ENCODE results near the gene CHST3. TPM values are rescaled to one million over a fixed set of nuclear protein-coding genes. Genes with fewer than 3 reads are reported as not detected.
"Not testable (repeated sequence)": the region's sequence is repeated elsewhere in the genome, so short reads cannot be mapped to it uniquely, and the experiment has no call there.

Gene CHST3
- total RNA-seq, 1 donor from 2014 or later, result not detected

- ChIA-PET POLR2A (no interaction called here), CTCF (no interaction called here)
- H3K9me3 Mint-ChIP-seq, result no peaks in the 10 kb centered on the region
- H3K36me3 Mint-ChIP-seq (ENCODE audit: low read depth), result no peaks in the 10 kb centered on the region
- peaks cover 52% of the 10 kb centered on the region for H3K27me3 Mint-ChIP-seq
- H3K27ac Mint-ChIP-seq, result no peak overlapping the region
- TF ChIP-seq CTCF (IDR thresholded peaks at IDR 0.05), result no peak
- H3K4me3 Mint-ChIP-seq, result no peak overlapping the region
- no peak for DNase-seq
- ATAC-seq (ENCODE audit: low read depth), result no peak
- H3K4me1 Mint-ChIP-seq, result peaks cover 9% of the 10 kb centered on the region
- intact Hi-C loops (cut with micrococcal nuclease), result no loop called here
Observed at GRCh38 chr10:71966046-71967004, 2.1 kb downstream of the CHST3 start.

GRCh38 chr10:71967958-71968357, 3.8 kb downstream of the CHST3 start:
- peaks cover 41% of the 10 kb centered on the region for H3K27me3 Mint-ChIP-seq
- H3K9me3 Mint-ChIP-seq; H3K27ac Mint-ChIP-seq; H3K4me3 Mint-ChIP-seq; POLR2A ChIA-PET; CTCF ChIA-PET; ATAC-seq (ENCODE audit: low read depth); DNase-seq; intact Hi-C loops (cut with micrococcal nuclease); H3K36me3 Mint-ChIP-seq (ENCODE audit: low read depth); H3K4me1 Mint-ChIP-seq: not testable (repeated sequence)

- Mint-ChIP-seq H3K9me3 (no peaks in the 10 kb centered on the region), H3K4me3 (no peak overlapping the region), H3K27ac (no peak overlapping the region), H3K36me3 (ENCODE audit: low read depth) (no peaks in the 10 kb centered on the region), H3K27me3 (peaks cover 38% of the 10 kb centered on the region), H3K4me1 (peaks cover 7% of the 10 kb centered on the region)
- DNase-seq (no peak), ATAC-seq (ENCODE audit: low read depth) (no peak)
- CTCF ChIA-PET, result no interaction called here
- intact Hi-C loops (cut with micrococcal nuclease), result no loop called here
- POLR2A ChIA-PET, result no interaction called here
- no peak for TF ChIP-seq CTCF (IDR thresholded peaks at IDR 0.05)
Observed at GRCh38 chr10:71968553-71969474, 4.6 kb downstream of the CHST3 start.

- intact Hi-C loops (cut with micrococcal nuclease), result no loop called here
- ChIA-PET CTCF (no interaction called here), POLR2A (no interaction called here)
- no peak overlapping the region for H3K27ac Mint-ChIP-seq
- no peak for ATAC-seq (ENCODE audit: low read depth)
- H3K27me3 Mint-ChIP-seq, result peaks cover 35% of the 10 kb centered on the region
- no peak for TF ChIP-seq CTCF (IDR thresholded peaks at IDR 0.05)
- no peaks in the 10 kb centered on the region for H3K36me3 Mint-ChIP-seq (ENCODE audit: low read depth)
- no peaks in the 10 kb centered on the region for H3K9me3 Mint-ChIP-seq
- DNase-seq, result no peak
- H3K4me1 Mint-ChIP-seq, result peaks cover 4% of the 10 kb centered on the region
- H3K4me3 Mint-ChIP-seq, result no peak overlapping the region
Observed at GRCh38 chr10:71969929-71970328, 5.7 kb downstream of the CHST3 start.

- DNase-seq (no peak), ATAC-seq (ENCODE audit: low read depth) (no peak)
- TF ChIP-seq CTCF (IDR thresholded peaks at IDR 0.05), result no peak
- Mint-ChIP-seq H3K4me1 (no peaks in the 10 kb centered on the region), H3K4me3 (no peak overlapping the region), H3K27ac (no peak overlapping the region), H3K36me3 (ENCODE audit: low read depth) (no peaks in the 10 kb centered on the region), H3K9me3 (no peaks in the 10 kb centered on the region), H3K27me3 (peaks cover 31% of the 10 kb centered on the region)
- intact Hi-C loops (cut with micrococcal nuclease), result no loop called here
- ChIA-PET CTCF (no interaction called here), POLR2A (no interaction called here)
Observed at GRCh38 chr10:71970331-71970730, 6.1 kb downstream of the CHST3 start.
